Colon (tissue), 2 donors: ENCODE data around the gene ZFP1.
"Not testable (repeated sequence)": the region's sequence is repeated elsewhere in the genome, so short reads cannot be mapped to it uniquely, and the experiment has no call there.

Source experiments
- FAIRE-seq: peaks from 2 replicates; lab custom pipeline; 2012; peaks lifted over from hg19 to GRCh38; lab: Jason Lieb, UNC
- donor health status: control.
- donor health status: control.

ZFP1 gene

GRCh38 chr16:75113541-75114121 is 34.7 kb upstream of the ZFP1 start:
- no peak for FAIRE-seq

GRCh38 chr16:75114179-75114945 is 34.0 kb upstream of the ZFP1 start:
- no peak for FAIRE-seq

GRCh38 chr16:75114946-75115825 is 33.1 kb upstream of the ZFP1 start:
- FAIRE-seq = no peak

- no peak for FAIRE-seq
Observed at GRCh38 chr16:75116081-75116910, 32.0 kb upstream of the ZFP1 start, which contains the start of gene LDHD. LDHD (minus strand) TSS chr16:75116780; CDS start chr16:75116720, 60 bp downstream.

- FAIRE-seq = no peak
Observed at GRCh38 chr16:75116911-75117245, 31.4 kb upstream of the ZFP1 start.

- FAIRE-seq = no peak
Observed at GRCh38 chr16:75118943-75119539, 29.3 kb upstream of the ZFP1 start.

- no peak for FAIRE-seq
Observed at GRCh38 chr16:75120253-75120652, 28.1 kb upstream of the ZFP1 start.

GRCh38 chr16:75121949-75122568 is 26.3 kb upstream of the ZFP1 start:
- no peak for FAIRE-seq

- no peak for FAIRE-seq
Observed at GRCh38 chr16:75122609-75123008, 25.7 kb upstream of the ZFP1 start.

- no peak for FAIRE-seq
Observed at GRCh38 chr16:75127713-75128415, 20.5 kb upstream of the ZFP1 start.

- not testable (repeated sequence) for FAIRE-seq
Observed at GRCh38 chr16:75129421-75130149, 18.7 kb upstream of the ZFP1 start.

GRCh38 chr16:75130150-75130771 is 18.1 kb upstream of the ZFP1 start:
- no peak for FAIRE-seq

GRCh38 chr16:75131081-75131480 is 17.2 kb upstream of the ZFP1 start:
- FAIRE-seq = no peak

- no peak for FAIRE-seq
Observed at GRCh38 chr16:75138233-75138632, 10.1 kb upstream of the ZFP1 start.

- no peak for FAIRE-seq
Observed at GRCh38 chr16:75138636-75139035, 9.7 kb upstream of the ZFP1 start.

- FAIRE-seq = no peak
Observed at GRCh38 chr16:75139498-75139897, 8.8 kb upstream of the ZFP1 start.

GRCh38 chr16:75143941-75144340 is 4.4 kb upstream of the ZFP1 start:
- FAIRE-seq = no peak

- no peak for FAIRE-seq
Observed at GRCh38 chr16:75147968-75148310, 385 bp upstream of the ZFP1 start.

GRCh38 chr16:75151798-75152197 is 3.5 kb downstream of the ZFP1 start:
- no peak for FAIRE-seq
